Fibroblast of mammary gland (primary cell): ENCODE results near the gene FAHD2A.
A peak's percentile ranks its signal among the peaks of the same experiment; 100 is the strongest.

Experiments
- DNase-seq: peaks from one replicate; pipeline ENCODE4 v3.0.0-alpha.2; 2010; ENCODE audit warnings: low read depth
- H3K4me3 ChIP-seq: 2 replicates; pipeline ENCODE4 v1.5.1; 2011; ENCODE audit warnings: low read depth, mild to moderate bottlenecking, low read length, moderate library complexity; ENCODE audit not compliant: control insufficient read depth
- TF ChIP-seq, protein P1 (sequence below): conservative IDR thresholded peaks from 2 replicates; pipeline ENCODE4 v1.5.1; 2011; ENCODE audit warnings: low read depth, low read length, inconsistent platforms; ENCODE audit not compliant: control insufficient read depth, insufficient read depth

Gene FAHD2A

DNA sequence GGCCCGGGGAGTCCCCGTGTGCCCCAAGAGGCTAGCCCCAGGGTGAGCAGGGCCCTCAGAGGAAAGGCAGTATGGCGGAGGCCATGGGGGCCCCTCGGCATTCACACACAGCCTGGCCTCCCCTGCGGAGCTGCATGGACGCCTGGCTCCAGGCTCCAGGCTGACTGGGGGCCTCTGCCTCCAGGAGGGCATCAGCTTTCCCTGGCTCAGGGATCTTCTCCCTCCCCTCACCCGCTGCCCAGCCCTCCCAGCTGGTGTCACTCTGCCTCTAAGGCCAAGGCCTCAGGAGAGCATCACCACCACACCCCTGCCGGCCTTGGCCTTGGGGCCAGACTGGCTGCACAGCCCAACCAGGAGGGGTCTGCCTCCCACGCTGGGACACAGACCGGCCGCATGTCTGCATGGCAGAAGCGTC is 16.9 kb upstream of the FAHD2A start:
- TF ChIP-seq, protein P1, sequence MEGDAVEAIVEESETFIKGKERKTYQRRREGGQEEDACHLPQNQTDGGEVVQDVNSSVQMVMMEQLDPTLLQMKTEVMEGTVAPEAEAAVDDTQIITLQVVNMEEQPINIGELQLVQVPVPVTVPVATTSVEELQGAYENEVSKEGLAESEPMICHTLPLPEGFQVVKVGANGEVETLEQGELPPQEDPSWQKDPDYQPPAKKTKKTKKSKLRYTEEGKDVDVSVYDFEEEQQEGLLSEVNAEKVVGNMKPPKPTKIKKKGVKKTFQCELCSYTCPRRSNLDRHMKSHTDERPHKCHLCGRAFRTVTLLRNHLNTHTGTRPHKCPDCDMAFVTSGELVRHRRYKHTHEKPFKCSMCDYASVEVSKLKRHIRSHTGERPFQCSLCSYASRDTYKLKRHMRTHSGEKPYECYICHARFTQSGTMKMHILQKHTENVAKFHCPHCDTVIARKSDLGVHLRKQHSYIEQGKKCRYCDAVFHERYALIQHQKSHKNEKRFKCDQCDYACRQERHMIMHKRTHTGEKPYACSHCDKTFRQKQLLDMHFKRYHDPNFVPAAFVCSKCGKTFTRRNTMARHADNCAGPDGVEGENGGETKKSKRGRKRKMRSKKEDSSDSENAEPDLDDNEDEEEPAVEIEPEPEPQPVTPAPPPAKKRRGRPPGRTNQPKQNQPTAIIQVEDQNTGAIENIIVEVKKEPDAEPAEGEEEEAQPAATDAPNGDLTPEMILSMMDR = no peak
- no peak for DNase-seq

GRCh38 chr2:95386031-95386430 is 16.5 kb upstream of the FAHD2A start:
- TF ChIP-seq, protein P1 = no peak
- H3K4me3 ChIP-seq = no peak overlapping the region
- no peak for DNase-seq

More for the DNA sequence above, 16.9 kb upstream of the FAHD2A start:
- H3K4me3 ChIP-seq = no peak overlapping the region

DNA sequence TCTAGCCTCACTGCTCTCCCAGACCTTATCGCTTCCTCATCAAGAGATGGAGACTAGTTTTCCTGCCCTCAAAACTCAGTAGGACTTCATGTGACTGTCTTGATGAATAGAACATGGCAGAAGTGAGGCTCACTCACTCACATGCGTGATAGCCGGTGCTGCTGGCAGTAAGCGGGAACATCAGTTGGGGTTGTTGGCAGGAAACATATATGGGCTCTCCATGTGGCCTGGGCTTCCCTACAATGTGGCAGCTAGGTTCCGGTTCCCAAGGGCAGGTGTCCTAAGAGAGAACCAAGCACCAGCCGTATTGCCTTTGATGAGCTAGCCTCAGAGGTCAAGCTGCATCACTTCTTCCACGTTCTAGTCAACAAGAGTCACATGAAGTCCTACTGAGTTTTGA is 15.2 kb upstream of the FAHD2A start:
- TF ChIP-seq, protein P1 = no peak
- no peak for DNase-seq
- H3K4me3 ChIP-seq = no peak overlapping the region

GRCh38 chr2:95388091-95388692 is 14.3 kb upstream of the FAHD2A start:
- no peak overlapping the region for H3K4me3 ChIP-seq
- TF ChIP-seq, protein P1 = no peak
- DNase-seq = no peak

DNA sequence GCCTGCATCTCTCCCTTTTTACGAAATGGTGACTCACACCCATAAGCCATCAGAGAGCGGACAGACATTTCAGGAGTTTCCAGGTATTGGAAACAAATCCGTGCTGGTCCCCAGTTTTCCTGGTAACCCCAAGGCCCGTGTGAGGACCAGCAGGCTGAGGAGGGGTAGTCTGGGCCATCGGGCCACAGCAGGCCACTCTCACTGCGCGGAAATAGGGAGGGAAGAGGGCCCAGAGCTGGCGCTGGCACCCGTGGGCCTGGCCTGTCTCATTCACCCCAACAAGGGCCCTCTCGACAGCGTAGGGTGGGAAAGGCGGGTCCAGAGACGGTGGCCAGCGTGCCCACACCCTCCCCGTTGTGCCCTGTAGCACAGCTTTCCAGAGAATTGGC is 13.7 kb upstream of the FAHD2A start:
- peak; percentile 32 for DNase-seq
- TF ChIP-seq, protein P1 = no peak
- no peak overlapping the region for H3K4me3 ChIP-seq

DNA sequence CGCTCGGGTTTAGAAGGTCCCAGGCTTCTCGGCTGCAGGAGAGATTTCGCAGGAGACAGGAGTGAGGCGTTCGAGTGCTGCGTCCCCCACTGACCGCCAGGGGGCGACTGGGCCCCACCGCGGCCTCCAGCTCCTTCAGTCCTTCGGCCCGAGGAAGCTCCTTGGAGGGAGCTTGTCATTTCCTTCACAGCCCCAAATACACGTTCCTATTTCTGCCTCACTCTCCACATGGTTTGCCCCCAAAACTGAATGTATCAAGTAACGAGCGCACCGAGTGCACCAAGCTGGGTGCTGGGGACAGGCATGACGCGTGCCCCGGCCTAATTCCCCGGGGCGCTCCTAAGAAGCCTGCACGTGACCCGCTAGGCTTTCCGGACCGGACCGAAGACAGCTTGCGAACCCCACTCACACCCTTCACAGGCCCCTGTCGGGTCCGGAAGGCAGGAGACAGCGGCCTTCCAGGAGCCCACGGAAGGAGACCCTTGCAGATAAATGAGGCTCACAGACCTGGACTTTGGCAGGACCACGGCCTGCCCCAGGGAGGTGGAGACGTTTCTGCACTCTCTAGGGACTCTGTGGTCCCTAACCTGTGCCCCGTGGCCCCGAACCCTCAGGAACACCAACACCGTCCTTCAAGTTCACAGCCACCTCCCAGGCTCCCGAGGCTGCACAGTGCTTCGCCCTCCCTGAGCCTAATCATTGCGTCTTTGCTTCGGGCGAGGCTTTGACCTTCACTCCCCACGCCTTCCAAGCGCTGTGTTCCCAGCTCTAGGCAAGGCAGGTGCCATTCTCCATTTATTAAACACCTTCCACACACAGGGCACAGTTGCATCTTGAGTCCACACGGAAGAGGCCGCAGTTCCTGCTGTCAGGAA is 13.0 kb upstream of the FAHD2A start:
- TF ChIP-seq, protein P1 = peak; percentile 92
- peak; percentile 68 for DNase-seq
- H3K4me3 ChIP-seq = no peak overlapping the region
